KOPT-K1 (cell line): ENCODE measurements around the gene COL1A1.

Experiments
- H3K27ac ChIP-seq: fragments of 200-600 bp; sonication (generic); 2 replicates; pipeline ENCODE4 v1.5.1; 2016; ENCODE audit warnings: antibody characterized with exemption, mild to moderate bottlenecking, low read depth, low read length; ENCODE audit not compliant: poor library complexity, severe bottlenecking
- H3K36me3 ChIP-seq: fragments of 200-600 bp; sonication (generic); 2 replicates; pipeline ENCODE4 v1.5.1; 2017; ENCODE audit warnings: antibody characterized with exemption, mild to moderate bottlenecking, low read length, moderate library complexity; ENCODE audit not compliant: insufficient read depth
- H3K9me3 ChIP-seq: fragments of 200-600 bp; sonication (generic); 2 replicates; pipeline ENCODE4 v1.5.1; 2017; ENCODE audit warnings: antibody characterized with exemption, low read length, mild to moderate bottlenecking; ENCODE audit not compliant: insufficient read depth, poor library complexity, severe bottlenecking

Gene COL1A1

DNA sequence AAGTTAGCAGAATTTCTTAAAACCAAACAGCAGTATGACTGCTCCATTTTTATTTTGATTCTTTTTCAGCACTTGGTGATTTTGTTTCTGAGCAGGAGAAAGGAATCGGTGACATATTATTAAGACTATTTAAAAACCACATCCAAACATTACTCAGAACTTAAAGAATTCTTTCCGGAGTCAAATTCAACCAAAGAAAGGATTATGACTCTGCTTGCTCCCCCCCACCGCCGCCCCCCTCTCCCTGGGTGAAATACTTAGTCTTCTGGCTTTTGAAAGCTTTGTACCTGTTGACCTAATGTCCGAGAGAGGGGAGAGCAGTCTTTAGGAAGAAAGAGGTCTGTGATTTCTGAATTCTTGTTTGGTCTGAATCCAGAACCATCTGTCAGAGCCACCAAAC lies 17.9 kb upstream of the COL1A1 start:
- Histone ChIP-seq H3K27ac (no peak overlapping the region), H3K9me3 (peaks cover under 1% of the 10 kb centered on the region), H3K36me3 (no peaks in the 10 kb centered on the region)

DNA sequence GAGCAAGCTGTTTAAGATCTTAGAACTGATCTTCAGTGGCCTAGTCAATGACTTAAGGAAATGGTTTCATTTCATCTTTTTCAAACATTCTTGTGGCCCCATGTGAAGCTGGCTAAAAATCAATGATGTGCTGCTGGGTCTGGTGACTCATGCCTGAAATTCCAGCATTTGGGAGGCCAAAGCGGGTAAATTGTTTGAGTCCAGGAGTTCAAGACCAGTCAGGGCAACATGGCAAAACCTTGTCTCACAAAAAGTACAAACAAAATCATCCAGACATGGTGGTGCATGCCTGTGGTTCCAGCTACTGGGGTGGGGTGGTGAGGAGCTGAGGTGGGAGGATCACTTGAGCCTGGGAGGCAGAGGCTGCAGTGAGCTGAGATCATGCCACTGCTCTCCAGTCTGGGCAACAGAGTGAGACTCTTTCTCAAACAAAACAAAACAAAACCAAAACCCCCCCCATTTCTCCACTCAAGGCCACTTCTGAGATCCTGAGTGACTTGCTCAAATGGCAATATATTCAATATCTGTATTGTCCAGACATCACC lies 17.4 kb upstream of the COL1A1 start:
- Histone ChIP-seq H3K9me3 (no peaks in the 10 kb centered on the region), H3K27ac (no peak overlapping the region), H3K36me3 (no peaks in the 10 kb centered on the region)

DNA sequence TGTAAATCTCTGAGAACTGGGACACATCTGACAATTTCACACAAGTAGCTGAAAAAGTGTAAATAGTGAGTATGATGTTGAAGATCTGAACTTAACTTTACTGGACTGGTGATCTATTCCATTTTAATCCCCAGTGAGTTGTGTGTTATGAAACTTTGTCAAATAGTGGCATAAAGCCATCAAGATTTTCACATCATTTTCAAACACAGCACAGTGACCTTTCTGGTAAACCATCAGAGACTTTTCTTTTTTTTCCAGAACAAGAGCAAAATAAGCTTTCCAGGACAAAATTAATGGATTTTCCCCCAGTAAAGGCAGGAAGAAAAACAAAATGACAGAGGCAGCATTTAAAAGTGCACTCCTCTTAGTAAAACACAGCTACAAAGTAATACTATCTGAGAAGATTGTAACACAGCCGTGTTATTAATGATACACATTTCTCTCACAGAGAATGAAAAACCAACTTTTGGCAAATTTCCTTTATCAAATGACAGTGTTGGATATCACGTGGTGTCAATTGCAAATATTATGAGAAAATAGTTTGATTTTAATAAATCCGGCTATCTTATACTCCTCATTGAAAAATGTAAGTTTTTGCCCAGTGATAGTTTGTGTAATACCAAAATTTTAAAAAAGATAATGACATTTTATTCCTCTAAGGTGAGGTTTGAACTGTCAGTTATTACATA lies 16.8 kb upstream of the COL1A1 start:
- H3K27ac ChIP-seq = no peak overlapping the region
- H3K9me3 ChIP-seq = no peaks in the 10 kb centered on the region
- H3K36me3 ChIP-seq = no peaks in the 10 kb centered on the region

DNA sequence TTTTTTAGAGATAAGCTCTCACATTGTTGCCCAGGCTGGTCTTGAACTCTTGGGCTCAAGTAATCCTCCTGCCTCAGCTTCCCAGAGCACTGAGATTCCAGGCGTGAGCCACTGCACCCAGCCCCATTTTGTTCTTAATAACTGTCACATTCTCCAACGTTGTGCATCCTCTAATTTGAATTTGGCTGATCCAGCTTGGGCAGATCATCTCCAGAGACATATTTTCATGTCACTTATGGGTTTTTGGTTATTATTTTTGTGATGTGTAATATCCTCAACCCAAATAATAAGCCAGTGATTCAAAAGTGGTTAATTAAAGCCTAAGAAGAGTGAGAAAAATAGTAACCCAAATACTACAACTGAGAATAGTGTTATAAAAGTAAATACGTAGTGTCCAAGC lies 16.2 kb upstream of the COL1A1 start:
- H3K36me3 ChIP-seq = no peaks in the 10 kb centered on the region
- no peak overlapping the region for H3K27ac ChIP-seq
- H3K9me3 ChIP-seq = no peaks in the 10 kb centered on the region

DNA sequence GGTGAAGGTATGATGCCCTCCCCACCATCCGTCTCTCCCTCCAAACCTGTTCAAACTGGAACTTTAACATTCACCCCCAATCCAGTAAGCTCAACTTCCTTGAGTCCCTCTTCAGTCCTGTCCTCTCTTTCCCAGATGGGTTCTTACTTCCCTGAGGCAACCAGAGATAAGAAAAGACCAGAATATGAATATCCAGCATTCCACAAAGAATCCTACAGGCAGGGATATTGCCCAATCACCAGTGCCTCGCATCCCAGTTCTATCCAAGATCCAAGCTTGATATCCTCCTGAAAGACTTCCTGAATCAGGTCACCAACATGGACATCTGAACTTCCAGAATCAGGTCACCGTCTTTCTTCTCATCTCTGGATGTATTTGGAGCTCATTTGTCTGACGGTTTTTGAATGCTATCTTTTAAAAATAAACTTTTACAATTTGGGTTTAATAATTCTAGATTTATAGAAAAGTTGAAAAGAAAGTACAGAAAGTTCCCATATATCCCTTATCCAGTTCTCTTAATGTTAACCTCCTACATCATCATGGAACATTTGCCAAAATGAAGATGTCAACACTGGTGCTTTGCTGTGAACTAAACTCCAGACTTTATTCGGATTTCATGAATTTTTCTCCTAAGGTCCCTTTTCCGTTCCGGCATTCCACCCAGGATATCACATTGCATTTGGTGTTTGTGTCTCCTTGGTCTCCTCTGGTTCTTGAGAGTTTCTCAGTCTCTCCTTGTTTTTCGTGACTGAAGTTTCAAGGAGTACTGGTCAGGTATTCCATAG lies 13.7 kb upstream of the COL1A1 start:
- no peaks in the 10 kb centered on the region for H3K9me3 ChIP-seq
- H3K36me3 ChIP-seq = no peaks in the 10 kb centered on the region
- H3K27ac ChIP-seq = no peak overlapping the region

DNA sequence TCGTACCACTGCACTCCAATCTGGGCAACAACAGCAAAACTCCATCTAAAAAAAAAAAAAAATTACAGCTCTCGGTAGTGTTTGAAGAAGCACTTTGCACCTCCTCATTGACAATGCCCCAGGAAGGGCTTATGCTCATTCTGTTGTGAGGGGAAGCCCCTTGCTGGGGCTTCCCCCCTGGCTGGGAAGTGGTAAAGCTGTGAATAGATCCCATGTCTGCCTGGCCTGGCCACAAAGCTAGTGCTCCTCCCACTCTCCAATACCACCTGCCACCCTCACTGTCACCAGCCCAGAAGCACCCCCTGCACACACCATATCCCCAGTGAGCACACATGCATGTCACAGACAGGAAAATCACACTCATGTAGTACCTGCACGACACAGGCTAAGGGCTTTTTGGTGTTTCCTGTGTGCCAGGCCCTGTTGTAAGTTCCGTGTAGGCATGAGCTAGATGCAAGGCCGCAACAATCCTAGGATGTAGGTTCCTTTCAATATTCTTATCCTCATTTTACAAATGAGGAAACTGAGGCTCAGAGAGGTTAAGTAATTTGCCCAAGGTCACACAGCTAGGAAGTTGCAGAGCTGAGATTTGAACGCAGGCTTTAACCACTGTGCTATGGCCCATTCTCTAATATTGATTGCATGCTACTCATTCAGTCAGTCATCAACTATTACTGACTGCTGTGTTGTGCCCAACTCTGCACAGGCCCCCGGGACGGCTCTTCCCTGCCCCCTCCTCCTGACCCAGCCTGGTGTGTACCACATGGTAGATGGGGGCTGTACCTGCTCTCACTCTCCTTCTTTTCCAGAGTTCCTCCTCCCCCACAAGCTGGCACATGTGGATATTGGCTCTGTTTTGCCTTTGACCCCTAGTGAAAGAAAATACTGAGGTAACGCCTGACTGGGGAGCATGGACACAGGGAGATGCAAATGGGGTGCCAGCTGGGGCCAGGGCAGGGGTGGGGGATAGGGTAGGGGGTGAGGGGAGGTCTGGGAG lies 11.9 kb upstream of the COL1A1 start:
- no peak overlapping the region for H3K27ac ChIP-seq
- H3K36me3 ChIP-seq = no peaks in the 10 kb centered on the region

DNA sequence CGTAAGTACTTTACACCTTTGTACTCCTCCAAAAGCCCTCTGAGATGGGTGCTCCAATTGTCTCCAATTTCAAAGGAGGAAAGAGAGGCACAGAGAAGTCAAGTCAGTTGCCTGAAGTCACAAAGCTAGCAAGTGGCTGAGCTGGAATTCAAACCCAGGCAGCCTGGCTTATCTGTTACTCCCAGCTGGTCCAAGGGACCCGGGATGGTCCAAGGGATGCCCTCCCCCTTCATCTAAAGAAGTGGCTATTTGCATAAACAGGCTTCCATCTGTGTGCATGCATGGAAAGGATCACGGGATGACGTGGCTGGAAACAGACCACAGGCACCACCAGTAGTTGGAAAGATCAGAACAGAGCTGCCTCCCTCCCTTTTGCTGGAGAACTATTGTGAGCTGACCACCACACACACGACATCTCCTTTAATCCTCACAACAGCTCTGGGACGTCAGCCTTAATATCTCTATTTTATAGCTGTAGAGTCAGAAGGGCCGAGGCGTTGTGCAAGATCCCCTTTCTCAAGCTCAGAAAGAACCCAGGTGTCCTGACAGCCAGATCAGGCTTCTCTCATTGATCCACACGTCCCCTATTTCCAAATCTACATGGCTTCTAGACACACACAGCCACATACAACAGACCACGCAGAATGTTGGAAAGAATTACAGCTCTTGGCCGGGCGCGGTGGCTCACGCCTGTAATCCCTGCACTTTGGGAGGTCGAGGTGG lies 10.9 kb upstream of the COL1A1 start:
- Histone ChIP-seq H3K9me3 (no peaks in the 10 kb centered on the region), H3K36me3 (no peaks in the 10 kb centered on the region), H3K27ac (no peak overlapping the region)

More for the DNA sequence above, 11.9 kb upstream of the COL1A1 start:
- H3K9me3 ChIP-seq = no peaks in the 10 kb centered on the region

DNA sequence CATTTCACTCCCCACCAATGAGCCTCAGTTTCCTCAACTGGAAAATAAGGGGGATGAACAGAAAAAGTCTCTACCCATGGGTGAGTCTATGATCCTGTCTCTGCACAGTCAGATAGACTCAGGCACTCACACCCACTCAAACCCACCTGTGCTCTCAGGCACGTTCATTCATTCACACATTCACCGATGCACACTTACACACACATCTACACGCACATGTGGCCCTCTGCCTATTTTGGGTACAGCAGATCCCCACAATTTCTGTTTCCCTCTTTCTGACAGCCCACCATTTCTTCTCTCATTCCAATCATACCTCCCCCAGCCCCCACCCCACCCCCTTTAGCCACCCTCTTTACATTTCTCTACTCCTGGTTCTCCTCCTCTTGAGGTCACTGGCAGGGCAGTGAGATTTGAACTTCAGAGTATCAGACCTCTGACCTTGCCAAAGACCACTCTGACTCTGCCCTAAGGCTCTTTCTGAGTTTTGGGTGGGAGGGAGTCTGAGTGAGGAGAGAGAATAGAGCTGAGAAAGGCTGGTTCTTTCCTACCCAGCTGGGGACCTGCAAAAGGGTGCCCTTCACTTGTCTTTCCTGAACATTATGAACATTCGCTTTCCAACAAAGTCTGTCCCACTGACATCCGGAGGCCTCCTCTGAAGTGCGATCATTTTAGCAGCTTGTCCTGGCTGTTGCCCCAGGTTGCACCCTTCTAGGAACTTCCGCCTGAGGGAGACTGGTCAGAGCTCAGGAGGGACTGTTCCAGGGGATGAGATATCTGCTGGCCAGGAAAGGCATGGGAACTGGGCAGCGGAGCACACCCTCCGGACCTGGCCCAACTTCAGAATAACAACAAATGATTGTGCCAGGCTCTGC lies 10.1 kb upstream of the COL1A1 start:
- Histone ChIP-seq H3K36me3 (no peaks in the 10 kb centered on the region), H3K9me3 (no peaks in the 10 kb centered on the region), H3K27ac (no peak overlapping the region)

DNA sequence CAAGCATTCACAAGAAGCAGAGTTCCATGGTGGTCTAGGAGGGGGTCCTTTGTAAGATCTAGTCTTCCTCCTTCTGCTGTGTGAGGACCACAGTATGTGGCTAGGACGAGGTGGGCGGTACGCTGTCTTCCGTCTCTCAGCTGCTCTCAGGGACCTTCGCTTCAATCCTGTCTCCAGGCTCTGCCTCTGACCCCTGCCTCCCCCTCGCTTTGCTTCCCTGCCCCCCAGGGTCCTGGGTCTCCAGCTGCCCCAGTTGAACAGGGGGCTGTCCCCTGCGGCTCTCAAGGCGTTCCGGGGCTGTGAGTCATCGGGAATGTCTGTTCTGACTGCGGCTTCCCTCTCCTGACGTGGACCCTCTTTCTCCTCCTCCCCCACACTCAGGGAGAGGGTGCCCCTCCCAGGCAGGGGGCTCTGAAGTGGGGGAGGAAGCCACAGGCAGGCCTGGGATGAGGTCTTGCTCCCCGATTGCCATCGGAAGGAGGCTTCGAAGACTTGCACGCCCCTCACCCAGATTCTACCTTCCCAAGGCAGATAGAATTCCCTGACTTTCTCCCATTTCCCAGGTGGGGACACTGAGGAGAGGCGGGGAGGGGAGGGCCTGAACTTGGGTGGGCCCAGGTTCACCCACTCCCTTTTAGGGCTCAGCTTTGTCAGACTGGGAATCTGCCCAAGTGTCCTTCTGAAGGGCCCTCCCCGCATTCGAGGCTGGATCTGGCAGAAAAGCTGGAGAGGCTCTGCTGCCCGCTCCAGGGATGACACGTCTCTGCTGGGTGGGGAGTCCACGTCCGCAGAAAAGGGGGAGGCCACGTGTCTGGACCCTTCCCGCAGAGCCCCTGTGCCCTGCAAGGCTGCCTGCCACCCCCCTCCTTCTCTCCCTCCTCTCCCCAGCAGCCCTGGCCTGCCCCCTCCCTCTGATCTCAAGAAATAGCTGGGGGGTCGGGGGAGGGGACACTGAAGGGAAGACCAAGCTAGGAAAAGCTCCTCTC lies 9.1 kb upstream of the COL1A1 start:
- Histone ChIP-seq H3K36me3 (no peaks in the 10 kb centered on the region), H3K27ac (no peak overlapping the region), H3K9me3 (no peaks in the 10 kb centered on the region)

DNA sequence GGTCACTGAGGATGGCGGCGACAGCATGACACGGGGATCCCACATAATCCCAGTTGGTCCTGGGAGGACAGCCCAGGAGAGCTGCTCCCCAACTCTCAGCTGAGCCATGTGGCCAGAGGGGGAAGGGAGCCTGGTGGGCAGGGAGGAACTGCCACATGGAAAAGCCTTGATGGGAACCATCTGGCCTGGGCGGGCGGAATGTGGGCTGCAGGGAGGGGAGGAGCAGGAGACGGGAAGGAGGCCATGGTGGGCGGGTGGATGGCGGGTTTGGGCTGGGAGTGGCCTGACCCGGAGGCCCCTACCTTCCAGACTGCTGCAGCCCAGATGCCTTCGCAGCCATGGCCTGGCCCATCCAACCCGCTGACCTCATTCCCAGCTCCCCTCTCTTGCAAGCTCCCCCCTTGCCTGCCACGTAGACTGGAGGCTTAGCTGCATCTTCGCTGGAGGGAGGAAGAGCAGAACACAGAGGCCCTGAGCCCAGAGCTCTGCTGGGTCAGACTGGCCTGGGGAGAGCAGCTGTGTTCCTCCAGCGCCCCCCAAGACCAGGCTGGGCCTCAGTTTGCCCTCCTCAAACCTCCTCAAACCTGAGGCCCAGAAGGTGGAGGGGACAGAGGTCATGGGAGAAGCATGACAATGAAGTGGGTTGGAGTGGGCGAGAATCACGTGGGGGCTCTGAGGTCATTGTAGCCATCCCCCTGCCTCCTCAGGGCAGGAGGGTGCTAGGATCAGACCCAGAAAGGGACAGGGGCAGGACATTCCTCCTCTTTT lies 8.2 kb upstream of the COL1A1 start:
- Histone ChIP-seq H3K9me3 (no peaks in the 10 kb centered on the region), H3K36me3 (no peaks in the 10 kb centered on the region), H3K27ac (no peak overlapping the region)

DNA sequence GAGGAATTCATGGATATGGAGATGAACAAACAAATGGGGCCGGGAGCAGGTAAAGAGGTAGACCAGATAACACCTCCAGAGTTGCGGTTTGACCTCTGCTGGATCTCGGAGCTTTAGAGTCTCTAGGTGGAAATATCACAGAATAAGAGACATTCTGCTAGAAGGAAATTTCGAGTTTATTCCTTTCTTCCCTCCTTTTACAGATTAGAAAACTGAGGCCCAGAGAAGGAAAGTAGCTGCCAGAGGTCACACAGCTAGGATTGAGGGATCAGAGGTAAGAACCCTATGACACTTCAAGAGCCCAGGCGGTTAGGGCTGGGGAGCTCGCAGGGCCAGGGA lies 7.7 kb upstream of the COL1A1 start:
- H3K9me3 ChIP-seq = no peaks in the 10 kb centered on the region
- H3K36me3 ChIP-seq = no peaks in the 10 kb centered on the region
- H3K27ac ChIP-seq = no peak overlapping the region

DNA sequence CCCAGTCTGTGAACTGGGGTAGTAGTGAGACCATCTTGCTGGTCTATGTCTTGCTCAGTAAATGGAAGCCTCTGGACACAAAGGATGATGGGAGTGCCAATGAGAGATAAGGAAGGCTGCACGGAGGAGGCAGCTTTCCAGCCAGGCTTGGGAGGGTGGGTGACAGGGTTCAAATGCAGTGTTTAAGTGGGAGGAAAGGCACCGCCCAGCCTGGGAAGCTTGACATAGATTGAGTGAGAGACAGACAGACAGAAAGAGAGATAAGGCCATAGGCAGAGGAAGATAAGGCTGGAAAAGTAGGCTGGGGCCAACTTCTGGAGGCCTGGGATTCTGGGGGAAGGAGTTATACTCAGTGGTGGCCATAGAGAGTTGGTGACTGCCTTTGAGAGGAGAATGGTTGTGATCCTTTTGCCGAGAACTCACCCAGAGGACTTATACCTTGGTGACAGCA lies 7.2 kb upstream of the COL1A1 start:
- Histone ChIP-seq H3K9me3 (no peaks in the 10 kb centered on the region), H3K27ac (no peak overlapping the region), H3K36me3 (no peaks in the 10 kb centered on the region)
